T-cell (primary cell): ENCODE measurements around the gene ARHGEF4. TPM values are rescaled to one million over a fixed set of nuclear protein-coding genes. Genes with fewer than 3 reads are reported as not detected.

ENCODE experiments used
- ATAC-seq, 4 experiments: fragments of 200-7000 bp in 3 of 4; fragments of 150-1000 bp in 1 of 4; cut with Tn5 transposase; replicated peaks in 1 of 4; 1 replicate in 3 of 4; 2 replicates in 1 of 4; pipeline ENCODE4 v1.10.0; 2021; ENCODE audit warnings: moderate library complexity in 3 of 4, mild to moderate bottlenecking in 2 of 4, moderate number of reproducible peaks in 1 of 4
- CTCF ChIA-PET, 2 donors: fragments of 300-600 bp; sonication (Branson Sonifier 250); formaldehyde crosslinking; loops; one replicate each; lab custom pipeline; 2022; ENCODE audit warnings: antibody characterized with exemption in 2 of 2; lab: Charles Lee
- POLR2A ChIA-PET, 2 donors: fragments of 300-600 bp; sonication (Branson Sonifier 250); formaldehyde crosslinking; loops; one replicate each; lab custom pipeline; 2022; ENCODE audit warnings: antibody characterized with exemption in 2 of 2; lab: Charles Lee
- DNase-seq, 35 experiments: peaks; one replicate each; pipeline versions ENCODE4 v3.0.0 to v3.0.0-alpha.2; 2013 to 2023
- H3K27ac ChIP-seq: one replicate; pipeline ENCODE4 v1.5.1; 2013; ENCODE audit warnings: low read length
- H3K27me3 ChIP-seq, 2 experiments: replicated peaks in 1 of 2; 1 replicate in 1 of 2; 2 replicates in 1 of 2; pipeline versions ENCODE4 v1.6.1 to v1.7.0; 2013; ENCODE audit warnings: low read length in 1 of 2, mixed read lengths in 1 of 2; ENCODE audit not compliant: control insufficient read depth in 2 of 2, insufficient read depth in 2 of 2; ENCODE audit errors: extremely low read depth in 1 of 2
- H3K36me3 ChIP-seq, 2 donors: 1 replicate in 1 of 2; 2 replicates in 1 of 2; pipeline versions ENCODE4 v1.6.1 to v1.7.0; 2013; ENCODE audit warnings: low read length in 1 of 2; ENCODE audit not compliant: control insufficient read depth in 2 of 2, insufficient read depth in 1 of 2; ENCODE audit errors: extremely low read depth in 1 of 2
- H3K4me1 ChIP-seq, 2 experiments: 1 replicate in 1 of 2; 2 replicates in 1 of 2; pipeline versions ENCODE4 v1.6.1 to v1.7.0; 2013; ENCODE audit warnings: low read length in 2 of 2, mixed read lengths in 1 of 2; ENCODE audit not compliant: insufficient read depth in 2 of 2, control insufficient read depth in 1 of 2; ENCODE audit errors: extremely low read depth in 1 of 2
- H3K4me3 ChIP-seq, 2 donors: 1 replicate in 1 of 2; 2 replicates in 1 of 2; pipeline versions ENCODE4 v1.5.1 to v1.7.0; 2013; ENCODE audit warnings: mild to moderate bottlenecking in 2 of 2, low read length in 1 of 2, moderate library complexity in 1 of 2; ENCODE audit not compliant: control insufficient read depth in 1 of 2; ENCODE audit errors: extremely low read depth in 1 of 2
- H3K9me3 ChIP-seq: 2 replicates; pipeline ENCODE4 v1.7.0; 2013
- H3K27ac Mint-ChIP-seq, 2 donors: one replicate each; pipeline ENCODE4 v1.8.0; 2020 to 2021; ENCODE audit warnings: mild to moderate bottlenecking in 2 of 2, mixed read lengths in 2 of 2
- H3K27me3 Mint-ChIP-seq, 2 donors: one replicate each; pipeline ENCODE4 v1.8.0; 2021 to 2022; ENCODE audit warnings: mixed read lengths in 2 of 2
- H3K36me3 Mint-ChIP-seq: one replicate; pipeline ENCODE4 v1.8.0; 2021; ENCODE audit warnings: mixed read lengths
- H3K4me1 Mint-ChIP-seq, 3 donors: one replicate each; pipeline ENCODE4 v1.8.0; 2020 to 2022; ENCODE audit warnings: mixed read lengths in 3 of 3, mild to moderate bottlenecking in 1 of 3
- H3K4me3 Mint-ChIP-seq, 3 donors: one replicate each; pipeline ENCODE4 v1.8.0; 2020 to 2022; ENCODE audit warnings: mild to moderate bottlenecking in 3 of 3, mixed read lengths in 3 of 3, moderate library complexity in 3 of 3
- H3K9me3 Mint-ChIP-seq, 3 donors: one replicate each; pipeline ENCODE4 v1.8.0; 2020 to 2022; ENCODE audit warnings: mixed read lengths in 3 of 3
- WGBS: methylation state at CpG from one replicate; pipeline ENCODE4 v1.1.5; 2013; ENCODE audit warnings: missing lambda C conversion rate; ENCODE audit not compliant: insufficient coverage; 5-methylcytosine and 5-hydroxymethylcytosine counted together
- total RNA-seq, 35 experiments: library from RNA in 6 of 35; stranded (reverse) in 6 of 35; fragments of 120-200 nt in 1 of 35; gene quantifications; one replicate each; pipeline versions ENCODE4 v1.2.1 to v1.2.4 and lab custom pipeline; 2013 to 2026

Gene ARHGEF4
- total RNA-seq, 5 donors from 2014 or later (not counting 1 experiment from before 2014, with no cell fraction given): 2.9 to 5.3 (median 4.4) TPM

DNA sequence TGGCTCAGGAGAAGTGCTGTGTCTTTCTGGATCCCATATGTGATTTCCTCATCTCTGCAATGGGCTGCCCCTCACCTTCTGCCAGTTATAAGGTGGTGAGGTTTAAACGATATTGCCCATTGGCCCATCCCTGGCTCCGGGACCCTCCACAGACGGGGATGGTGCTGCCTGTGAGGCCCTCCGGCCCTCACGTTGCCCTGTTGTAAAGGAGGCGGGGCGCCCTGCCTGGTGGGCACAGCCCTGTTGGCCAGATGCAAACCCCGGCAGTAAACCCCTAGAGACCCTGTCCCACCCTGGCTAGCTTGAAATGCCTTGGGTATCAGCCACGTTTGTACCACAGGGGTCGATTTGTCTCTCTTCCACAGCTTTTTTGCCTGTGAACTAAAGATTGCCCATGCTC lies 7.4 kb downstream of the ARHGEF4 start:
- WGBS: 77% methylated on average over 8 of the region's 10 CpGs
- H3K4me3 ChIP-seq: no peak overlapping the region
- H3K9me3 ChIP-seq: no peaks in the 10 kb centered on the region
- H3K9me3 Mint-ChIP-seq: no peaks in the 10 kb centered on the region
- no peak overlapping the region for H3K27ac ChIP-seq
- H3K27me3 ChIP-seq: peaks cover 0 to 32% of the 10 kb centered on the region in 2 experiments
- no peaks in the 10 kb centered on the region for H3K4me1 ChIP-seq
- ATAC-seq (no peak), DNase-seq (no peak)
- no peaks in the 10 kb centered on the region for H3K4me1 Mint-ChIP-seq
- ChIA-PET CTCF (no interaction called here), POLR2A (no interaction called here)
- H3K36me3 ChIP-seq: no peaks in the 10 kb centered on the region
- no peak overlapping the region for H3K4me3 Mint-ChIP-seq
- H3K27ac Mint-ChIP-seq: no peak overlapping the region
- peaks cover 11 to 15% of the 10 kb centered on the region in 2 donors for H3K27me3 Mint-ChIP-seq
- no peaks in the 10 kb centered on the region for H3K36me3 Mint-ChIP-seq

DNA sequence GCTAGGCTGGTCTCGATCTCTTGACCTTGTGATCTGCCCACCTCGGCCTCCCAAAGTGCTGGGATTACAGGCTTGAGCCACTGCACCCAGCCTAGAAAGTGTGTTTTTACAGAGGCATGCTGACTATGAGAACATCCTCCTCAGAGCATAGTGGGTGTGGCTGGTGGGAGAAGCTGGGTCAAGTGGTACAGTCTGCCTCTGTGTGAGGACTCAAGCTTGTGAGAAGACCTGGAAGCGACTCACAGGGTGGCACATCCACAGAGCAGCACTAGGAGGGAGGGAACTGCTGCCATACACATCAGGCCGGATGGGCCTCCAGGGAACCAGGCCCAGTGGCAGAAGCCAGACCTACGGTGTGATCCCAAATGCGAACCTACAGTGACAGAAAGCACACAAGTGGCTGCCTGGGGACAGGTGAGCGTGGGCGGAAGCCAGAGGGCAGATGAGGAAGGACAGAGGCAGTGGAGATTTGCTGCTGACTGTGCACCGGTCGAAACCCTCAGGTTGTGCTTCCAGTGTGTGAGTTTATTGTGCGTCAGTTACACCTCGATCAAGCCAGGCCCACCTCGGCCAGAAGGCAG lies 8.9 kb downstream of the ARHGEF4 start:
- ATAC-seq: no peak
- H3K9me3 Mint-ChIP-seq: no peaks in the 10 kb centered on the region
- H3K36me3 ChIP-seq: no peaks in the 10 kb centered on the region
- H3K27me3 ChIP-seq: peaks cover 0 to 33% of the 10 kb centered on the region in 2 experiments
- no peak for DNase-seq
- no peaks in the 10 kb centered on the region for H3K4me1 ChIP-seq
- no peak overlapping the region for H3K4me3 Mint-ChIP-seq
- H3K36me3 Mint-ChIP-seq: no peaks in the 10 kb centered on the region
- ChIA-PET CTCF (no interaction called here), POLR2A (no interaction called here)
- H3K27me3 Mint-ChIP-seq: peaks cover 6 to 17% of the 10 kb centered on the region in 2 donors
- 83% methylated on average over 10 of the region's 13 CpGs for WGBS
- H3K27ac Mint-ChIP-seq: no peak overlapping the region
- no peak overlapping the region for H3K27ac ChIP-seq
- no peaks in the 10 kb centered on the region for H3K4me1 Mint-ChIP-seq
- H3K9me3 ChIP-seq: no peaks in the 10 kb centered on the region
- no peak overlapping the region for H3K4me3 ChIP-seq

DNA sequence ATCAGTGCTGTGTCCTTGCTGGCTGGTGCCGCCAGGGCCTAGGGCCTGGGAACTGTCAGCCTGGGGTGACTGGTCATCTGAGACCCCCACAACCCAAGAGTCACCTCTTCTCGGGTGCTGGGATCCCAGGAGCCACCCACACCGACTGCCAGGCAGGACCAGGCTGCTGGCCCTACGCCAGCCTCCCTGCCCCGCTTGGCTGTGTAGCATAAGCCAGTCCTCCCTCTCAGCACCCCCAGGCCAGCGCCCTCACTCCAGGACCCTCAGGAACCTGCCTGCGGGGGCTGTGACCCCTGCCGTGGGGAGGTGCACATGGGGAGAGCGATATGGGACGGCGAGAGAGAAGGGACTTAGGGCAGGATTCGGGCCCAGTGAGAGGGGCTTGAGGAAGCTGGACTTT lies 9.5 kb downstream of the ARHGEF4 start:
- no peak overlapping the region for H3K4me3 ChIP-seq
- no peaks in the 10 kb centered on the region for H3K9me3 ChIP-seq
- Mint-ChIP-seq H3K27ac (no peak overlapping the region), H3K36me3 (no peaks in the 10 kb centered on the region), H3K4me1 (no peaks in the 10 kb centered on the region), H3K9me3 (no peaks in the 10 kb centered on the region), H3K4me3 (no peak overlapping the region), H3K27me3 (peaks cover 6 to 17% of the 10 kb centered on the region in 2 donors)
- ChIA-PET POLR2A (no interaction called here), CTCF (no interaction called here)
- no peak overlapping the region for H3K27ac ChIP-seq
- H3K27me3 ChIP-seq: peaks cover 0 to 32% of the 10 kb centered on the region in 2 experiments
- H3K4me1 ChIP-seq: no peaks in the 10 kb centered on the region
- ATAC-seq (no peak), DNase-seq (no peak)
- WGBS: 89% methylated on average over 3 of the region's 12 CpGs
- H3K36me3 ChIP-seq: no peaks in the 10 kb centered on the region

DNA sequence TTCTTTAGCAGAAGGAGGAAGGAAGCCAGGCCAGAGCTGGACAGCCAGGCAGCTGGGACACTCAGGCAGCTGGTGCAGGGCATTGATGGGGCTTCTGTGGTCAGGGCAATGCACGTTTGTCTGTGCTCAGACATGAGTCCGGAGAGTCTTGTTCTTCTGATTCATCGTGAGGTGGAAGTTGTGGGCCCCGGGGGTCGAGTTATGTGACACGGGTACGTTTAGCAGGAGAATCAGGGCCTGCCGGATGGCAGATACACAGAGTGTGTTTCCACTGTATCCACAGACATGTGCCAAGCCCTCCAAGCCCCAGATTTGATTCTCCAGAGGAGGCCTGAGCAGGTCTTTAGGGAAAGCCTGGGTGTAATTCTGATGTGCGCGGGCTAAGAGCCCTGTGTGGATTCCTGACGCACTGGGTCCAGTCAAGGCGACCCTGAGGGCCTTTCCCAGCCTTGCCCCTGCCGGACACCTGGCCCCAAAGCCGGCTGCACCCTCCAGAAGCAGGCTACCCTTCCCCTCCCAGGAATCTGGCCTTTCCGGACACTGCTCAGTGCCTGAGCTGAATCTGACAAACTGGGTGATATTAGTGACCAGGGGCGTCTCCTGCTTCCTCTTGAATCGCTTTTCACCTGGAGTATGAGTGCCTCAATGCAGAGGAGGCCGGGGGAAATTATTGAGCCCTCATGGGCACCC lies 10.1 kb downstream of the ARHGEF4 start:
- H3K9me3 Mint-ChIP-seq: no peaks in the 10 kb centered on the region
- no peak overlapping the region for H3K4me3 Mint-ChIP-seq

DNA sequence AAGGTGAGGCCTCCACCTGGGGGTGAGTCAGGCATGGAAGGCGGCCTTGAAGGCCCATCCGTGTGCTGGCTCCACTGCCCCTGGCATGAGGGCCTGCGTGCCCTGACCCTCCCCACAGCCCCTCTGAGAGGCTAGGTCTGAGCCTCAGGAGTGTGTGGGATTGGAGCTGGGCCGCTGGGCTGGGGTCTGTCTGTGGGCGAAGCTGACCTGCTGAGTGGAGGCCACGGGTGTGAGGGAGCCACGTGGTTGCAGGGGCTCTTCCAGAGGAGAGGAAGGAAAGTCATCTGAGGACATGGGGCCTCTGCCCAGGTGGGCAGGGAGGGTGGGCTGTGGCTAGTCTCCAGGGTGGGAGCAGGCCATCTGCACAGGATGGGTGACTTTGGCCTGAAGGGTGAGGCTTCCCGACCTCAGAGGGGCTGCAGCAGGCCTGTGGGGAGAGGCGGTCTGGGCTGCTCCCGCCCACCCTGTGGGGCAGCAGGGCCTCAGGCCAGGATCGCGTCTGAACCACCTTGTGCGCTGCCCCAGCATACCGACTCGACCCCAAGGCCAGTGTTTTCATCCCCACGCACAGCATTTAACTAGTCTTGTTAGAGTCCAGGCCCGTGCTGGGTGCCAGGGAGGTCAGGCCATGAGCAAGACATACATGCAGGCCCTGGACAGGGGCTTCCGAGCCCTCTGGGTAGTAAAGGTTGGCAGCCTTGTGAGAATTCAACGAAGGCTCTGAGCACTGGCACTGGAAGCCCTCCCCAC lies 11.2 kb downstream of the ARHGEF4 start:
- Mint-ChIP-seq H3K9me3 (no peaks in the 10 kb centered on the region), H3K4me1 (no peaks in the 10 kb centered on the region), H3K36me3 (no peaks in the 10 kb centered on the region), H3K4me3 (no peak overlapping the region), H3K27ac (no peak overlapping the region), H3K27me3 (peaks cover 7 to 12% of the 10 kb centered on the region in 2 donors)
- ATAC-seq: no peak
- POLR2A ChIA-PET: no interaction called here
- Histone ChIP-seq H3K4me3 (no peak overlapping the region), H3K4me1 (no peaks in the 10 kb centered on the region), H3K9me3 (no peaks in the 10 kb centered on the region), H3K36me3 (no peaks in the 10 kb centered on the region), H3K27ac (no peak overlapping the region), H3K27me3 (peaks cover 0 to 27% of the 10 kb centered on the region in 2 experiments)
- DNase-seq: no peak
- WGBS: 79% methylated on average over 11 of the region's 19 CpGs
- CTCF ChIA-PET: no interaction called here

More for the DNA sequence above, 10.1 kb downstream of the ARHGEF4 start:
- WGBS: 65% methylated on average over 15 of the region's 18 CpGs
- ChIA-PET CTCF (no interaction called here), POLR2A (no interaction called here)
- H3K4me3 ChIP-seq: no peak overlapping the region
- no peaks in the 10 kb centered on the region for H3K9me3 ChIP-seq
- no peaks in the 10 kb centered on the region for H3K4me1 ChIP-seq
- Mint-ChIP-seq H3K4me1 (no peaks in the 10 kb centered on the region), H3K36me3 (no peaks in the 10 kb centered on the region), H3K27me3 (peaks cover 3 to 18% of the 10 kb centered on the region in 2 donors), H3K27ac (no peak overlapping the region)
- peaks cover 0 to 30% of the 10 kb centered on the region in 2 experiments for H3K27me3 ChIP-seq
- no peaks in the 10 kb centered on the region for H3K36me3 ChIP-seq
- ATAC-seq (no peak), DNase-seq (no peak)
- no peak overlapping the region for H3K27ac ChIP-seq

DNA sequence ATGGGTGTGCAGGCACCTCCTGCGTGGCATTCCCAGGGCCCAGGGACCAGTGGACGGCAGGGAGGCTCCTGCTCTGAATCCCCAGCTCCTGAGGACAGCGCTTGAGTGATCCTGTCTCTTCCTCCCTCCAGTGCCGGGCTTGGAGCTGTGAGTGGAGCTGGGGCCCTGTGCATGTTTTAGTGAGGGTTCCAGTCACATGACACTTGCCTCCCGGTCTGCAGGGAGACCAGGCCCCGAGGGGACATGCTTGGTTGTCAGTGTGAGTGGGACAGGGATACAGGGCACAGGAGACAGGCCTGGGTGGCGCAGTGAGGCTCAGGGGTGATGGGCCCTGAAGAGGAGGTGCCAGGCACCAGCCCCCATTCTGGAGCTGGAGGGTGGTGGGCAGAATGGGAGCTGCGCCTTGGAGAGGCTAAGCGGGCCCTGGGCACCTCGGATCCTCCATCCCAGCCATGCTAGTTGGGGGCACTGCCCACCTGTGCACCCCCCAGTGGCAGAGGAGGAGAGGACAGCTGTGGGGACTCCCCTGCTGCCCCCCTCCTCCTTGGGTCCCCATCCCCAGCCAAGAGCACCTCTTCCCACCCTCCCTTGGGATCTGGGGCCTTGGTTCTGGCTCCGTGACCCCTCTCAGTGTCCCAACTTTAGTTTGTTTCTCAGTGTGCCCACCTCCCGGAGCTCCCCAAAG lies 12.0 kb downstream of the ARHGEF4 start:
- no peaks in the 10 kb centered on the region for H3K4me1 ChIP-seq
- no peak overlapping the region for H3K27ac Mint-ChIP-seq
- H3K36me3 ChIP-seq: no peaks in the 10 kb centered on the region
- H3K27me3 ChIP-seq: peaks cover 0 to 25% of the 10 kb centered on the region in 2 experiments
- no peaks in the 10 kb centered on the region for H3K4me1 Mint-ChIP-seq
- no peaks in the 10 kb centered on the region for H3K9me3 Mint-ChIP-seq
- no peak overlapping the region for H3K27ac ChIP-seq
- ChIA-PET CTCF (interaction anchor here in 1 of 2 donors (0.7 kb wide), 1 partner anchor 24 kb away, joined by 3 read pairs; no protein-coding TSS in a partner anchor), POLR2A (no interaction called here)
- no peak for DNase-seq
- WGBS: 89% methylated on average over 3 of the region's 12 CpGs
- no peak overlapping the region for H3K4me3 ChIP-seq
- no peak for ATAC-seq
- no peaks in the 10 kb centered on the region for H3K9me3 ChIP-seq
- H3K27me3 Mint-ChIP-seq: peaks cover 4 to 8% of the 10 kb centered on the region in 2 donors
- no peak overlapping the region for H3K4me3 Mint-ChIP-seq
- H3K36me3 Mint-ChIP-seq: no peaks in the 10 kb centered on the region
